Skeletal muscle satellite cell (primary cell): Measurements from ENCODE around the gene EFNA4.

Experiments used
- H3K27me3 ChIP-seq: 2 replicates; pipeline ENCODE4 v1.7.0; 2013; ENCODE audit warnings: low read length; ENCODE audit not compliant: control insufficient read depth, insufficient read depth
- H3K36me3 ChIP-seq: 2 replicates; pipeline ENCODE4 v1.7.0; 2013; ENCODE audit warnings: mild to moderate bottlenecking, control low read depth, low read length; ENCODE audit not compliant: insufficient read depth
- H3K4me1 ChIP-seq: 2 replicates; pipeline ENCODE4 v1.7.0; 2013; ENCODE audit warnings: low read length; ENCODE audit not compliant: control insufficient read depth, insufficient read depth
- H3K4me2 ChIP-seq: 2 replicates; pipeline ENCODE4 v1.7.0; 2013; ENCODE audit warnings: mild to moderate bottlenecking, low read length
- H3K4me3 ChIP-seq: 2 replicates; pipeline ENCODE4 v1.7.0; 2013; ENCODE audit warnings: low read length
- H3K9ac ChIP-seq: 2 replicates; pipeline ENCODE4 v1.7.0; 2013; ENCODE audit warnings: mild to moderate bottlenecking, low read depth, low read length, moderate library complexity
- H3K9me3 ChIP-seq: replicated peaks from 2 replicates; pipeline ENCODE4 v1.7.0; 2013; ENCODE audit warnings: mild to moderate bottlenecking, control low read depth, low read length

EFNA4 gene

DNA sequence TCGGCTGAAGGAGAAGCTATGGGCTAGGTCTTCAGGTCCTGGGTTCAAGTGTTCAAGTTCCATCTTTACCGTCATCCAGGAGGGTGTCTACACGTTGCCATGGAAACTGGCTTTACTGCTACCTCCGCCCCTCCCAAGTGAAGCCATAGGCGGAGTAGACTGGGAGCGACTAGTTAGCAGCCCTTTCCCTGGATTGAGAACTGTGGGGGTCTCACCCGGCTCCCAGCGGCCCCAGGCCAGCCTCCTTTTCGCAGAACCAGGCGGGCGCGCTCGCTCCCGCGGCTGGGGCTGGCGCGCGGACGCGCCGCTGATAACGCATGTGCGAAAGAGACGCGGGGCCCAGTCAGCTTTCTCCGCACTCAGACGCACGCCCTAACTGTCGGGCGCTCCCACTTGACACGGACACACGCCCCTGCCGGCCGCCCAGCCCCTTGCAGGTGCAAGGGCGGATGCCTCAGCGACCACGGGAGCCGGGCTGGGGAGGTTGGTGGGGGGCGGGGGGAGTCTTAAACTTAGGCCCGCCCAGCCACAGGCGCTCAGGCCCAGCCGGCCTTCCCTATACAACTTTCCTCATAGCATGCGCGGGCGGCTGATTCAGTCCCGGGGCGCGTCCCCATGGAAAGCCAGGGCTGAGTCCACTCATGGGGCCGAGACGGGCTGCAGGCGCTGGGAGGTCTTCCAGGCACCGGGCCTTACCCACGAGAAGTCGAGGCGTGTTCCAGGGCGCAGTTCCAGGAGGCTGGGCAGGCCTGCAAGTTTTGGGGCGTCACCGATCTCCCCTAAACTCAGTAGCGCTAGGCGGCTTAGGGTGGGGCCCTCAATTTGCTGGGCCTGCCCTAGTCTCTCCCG lies 7.4 kb downstream of the EFNA4 start:
- Histone ChIP-seq H3K36me3 (no peaks in the 10 kb centered on the region), H3K4me1 (peaks cover 12% of the 10 kb centered on the region), H3K9ac (peak overlapping the region; percentile 47), H3K27me3 (peaks cover 11% of the 10 kb centered on the region), H3K9me3 (no peaks in the 10 kb centered on the region), H3K4me3 (peak overlapping the region; percentile 65), H3K4me2 (peak overlapping the region; percentile 83)

DNA sequence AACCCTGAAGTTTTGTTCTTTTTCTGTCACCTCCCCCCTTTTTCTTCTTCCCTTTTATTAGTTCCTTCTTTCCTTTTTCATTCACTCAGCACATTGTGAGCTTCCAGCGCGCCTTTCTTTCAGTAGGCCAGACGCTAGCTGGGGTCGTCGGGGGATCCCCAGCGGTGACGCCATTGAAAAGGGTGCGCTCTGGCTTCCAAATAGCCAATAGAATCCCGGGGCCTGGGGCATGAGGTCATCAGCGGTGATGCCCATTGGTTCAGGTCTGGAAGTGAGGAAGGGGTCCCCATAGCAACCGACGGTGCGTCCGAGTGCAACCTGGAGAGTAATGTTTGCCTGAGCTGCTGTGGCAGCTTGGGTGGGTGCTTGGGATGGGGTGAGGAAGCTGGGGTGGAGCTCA lies 8.2 kb downstream of the EFNA4 start:
- Histone ChIP-seq H3K4me2 (no peak overlapping the region), H3K9me3 (no peaks in the 10 kb centered on the region), H3K4me3 (no peak overlapping the region), H3K36me3 (no peaks in the 10 kb centered on the region), H3K9ac (no peak overlapping the region), H3K27me3 (peaks cover 11% of the 10 kb centered on the region), H3K4me1 (peaks cover 12% of the 10 kb centered on the region)

DNA sequence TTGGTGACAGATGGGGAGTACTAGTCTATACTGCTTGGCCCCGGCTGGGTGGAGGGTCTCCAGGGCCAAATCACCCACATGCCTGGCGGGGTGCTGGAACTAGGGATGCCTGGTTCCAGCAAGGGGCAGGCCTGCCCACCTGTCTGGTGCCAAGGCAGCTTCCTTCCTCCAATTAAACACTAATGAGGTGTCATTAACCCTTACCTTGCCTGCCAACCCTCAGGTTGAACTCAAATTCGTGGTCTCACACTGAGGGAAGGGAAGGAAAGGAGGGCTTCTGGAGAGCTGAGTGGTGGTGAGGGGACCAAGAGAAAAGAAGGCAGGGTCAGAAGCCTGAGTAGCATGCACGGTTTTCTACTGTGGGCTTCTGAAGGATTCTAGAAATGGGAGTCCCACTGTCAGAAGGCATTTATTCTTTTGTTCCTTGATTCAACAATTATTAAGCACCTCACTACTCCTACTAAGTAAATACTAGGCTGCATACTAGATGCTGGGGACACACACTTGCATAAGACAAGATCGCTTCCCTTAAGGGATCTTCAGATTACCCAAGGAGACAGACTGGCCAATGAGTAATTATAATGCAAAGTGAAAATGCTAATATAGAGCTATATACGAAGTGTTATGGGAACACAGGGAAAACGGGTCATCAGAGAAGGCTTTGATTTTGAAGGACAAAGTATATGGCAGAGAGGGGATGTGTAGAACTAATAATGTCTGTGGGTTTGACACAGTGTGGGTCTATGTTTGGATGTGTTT lies 9.2 kb downstream of the EFNA4 start:
- H3K4me2 ChIP-seq: no peak overlapping the region
- peaks cover 11% of the 10 kb centered on the region for H3K27me3 ChIP-seq
- no peak overlapping the region for H3K9ac ChIP-seq
- H3K9me3 ChIP-seq: no peaks in the 10 kb centered on the region
- no peaks in the 10 kb centered on the region for H3K36me3 ChIP-seq
- peaks cover 12% of the 10 kb centered on the region for H3K4me1 ChIP-seq
- H3K4me3 ChIP-seq: no peak overlapping the region

DNA sequence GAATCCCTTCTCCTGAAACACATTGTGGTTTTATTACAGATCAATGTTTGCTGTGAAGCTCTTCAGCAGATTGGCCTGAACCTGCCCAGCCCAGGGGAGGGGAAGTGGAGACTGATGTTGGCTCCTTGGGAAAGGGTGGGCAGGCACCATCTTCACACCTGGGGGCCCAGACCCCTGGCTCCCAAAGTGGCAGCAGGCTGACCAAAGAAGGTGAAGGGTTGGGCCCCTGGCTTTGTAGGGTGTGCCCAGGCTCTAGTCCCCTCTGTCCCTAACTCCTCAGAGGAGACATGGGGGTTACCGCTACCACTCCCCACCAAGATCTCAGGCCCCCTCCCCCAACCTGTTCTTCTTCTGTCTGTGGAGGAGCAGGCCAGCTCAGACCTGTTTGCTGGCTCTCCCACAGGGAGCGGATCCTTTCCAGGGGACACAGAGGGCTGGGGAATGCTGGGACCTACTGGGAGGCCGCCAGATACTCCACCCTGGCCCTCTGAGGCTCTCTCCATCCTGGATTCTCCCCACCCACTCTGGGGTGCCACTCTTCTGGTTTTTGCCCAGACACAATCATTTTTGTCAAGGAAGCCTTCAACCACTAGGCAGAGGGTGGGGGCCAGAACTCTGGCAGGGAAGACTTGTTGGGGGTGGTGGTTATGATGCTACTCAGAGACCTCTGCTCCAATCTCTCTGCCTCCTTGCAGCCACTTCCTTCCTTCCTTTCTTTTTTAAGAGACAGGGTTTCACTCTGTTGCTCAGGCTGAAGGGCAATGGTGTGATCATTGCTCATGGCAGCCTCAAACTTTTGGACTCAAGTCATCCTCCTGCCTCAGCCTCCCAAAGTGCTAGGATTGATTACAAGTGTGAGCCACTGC lies 10.1 kb downstream of the EFNA4 start:
- peaks cover 17% of the 10 kb centered on the region for H3K4me1 ChIP-seq
- peaks cover 11% of the 10 kb centered on the region for H3K27me3 ChIP-seq
- H3K9ac ChIP-seq: no peak overlapping the region

DNA sequence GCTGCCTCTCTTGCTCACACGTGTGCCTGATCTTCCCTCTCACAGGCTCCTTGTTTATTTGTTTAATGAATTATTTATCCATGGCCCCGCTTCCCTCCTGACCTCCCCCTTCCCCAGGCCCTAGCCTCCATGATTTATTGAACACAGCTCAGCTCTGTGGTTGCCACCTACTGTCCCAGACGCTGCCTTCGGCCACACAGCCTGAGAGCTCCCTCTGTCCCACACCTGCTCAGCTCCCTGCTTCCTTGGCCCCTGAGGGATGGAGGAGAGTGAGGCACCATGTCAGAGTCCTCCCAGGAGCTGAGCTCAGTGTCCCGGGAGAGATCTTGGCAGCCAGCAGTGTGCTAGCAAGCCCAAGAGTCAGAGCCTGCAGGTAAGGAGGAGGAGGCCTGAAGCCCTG lies 12.0 kb downstream of the EFNA4 start:
- H3K4me2 ChIP-seq: no peak overlapping the region
- H3K4me3 ChIP-seq: no peak overlapping the region
- H3K27me3 ChIP-seq: peaks cover 25% of the 10 kb centered on the region

More for the DNA sequence above, 10.1 kb downstream of the EFNA4 start:
- no peak overlapping the region for H3K4me2 ChIP-seq
- no peaks in the 10 kb centered on the region for H3K36me3 ChIP-seq
- no peaks in the 10 kb centered on the region for H3K9me3 ChIP-seq
- H3K4me3 ChIP-seq: no peak overlapping the region

DNA sequence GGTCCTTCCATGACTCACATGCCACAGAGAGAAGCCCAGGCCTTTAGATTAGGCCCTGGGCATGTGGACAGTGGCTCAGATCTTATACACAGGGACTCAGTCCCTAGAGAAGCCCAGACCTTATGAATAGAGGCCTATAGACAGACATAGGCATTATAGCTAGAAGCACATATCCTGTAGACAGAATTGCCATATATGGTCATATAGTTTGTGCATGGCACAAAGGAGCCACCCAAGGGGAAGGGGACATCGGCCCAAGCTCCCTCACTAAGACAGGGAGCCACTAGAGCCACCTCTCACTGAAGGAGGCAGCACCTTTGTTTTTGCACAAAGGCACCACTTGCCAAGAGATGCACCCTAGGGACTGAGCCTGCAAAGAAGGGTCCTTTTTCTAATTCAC lies 12.8 kb downstream of the EFNA4 start:
- Histone ChIP-seq H3K27me3 (peaks cover 34% of the 10 kb centered on the region), H3K4me1 (peaks cover 28% of the 10 kb centered on the region), H3K36me3 (no peaks in the 10 kb centered on the region)

More for the DNA sequence above, 12.0 kb downstream of the EFNA4 start:
- Histone ChIP-seq H3K4me1 (peaks cover 31% of the 10 kb centered on the region), H3K9me3 (no peaks in the 10 kb centered on the region), H3K36me3 (no peaks in the 10 kb centered on the region), H3K9ac (no peak overlapping the region)

DNA sequence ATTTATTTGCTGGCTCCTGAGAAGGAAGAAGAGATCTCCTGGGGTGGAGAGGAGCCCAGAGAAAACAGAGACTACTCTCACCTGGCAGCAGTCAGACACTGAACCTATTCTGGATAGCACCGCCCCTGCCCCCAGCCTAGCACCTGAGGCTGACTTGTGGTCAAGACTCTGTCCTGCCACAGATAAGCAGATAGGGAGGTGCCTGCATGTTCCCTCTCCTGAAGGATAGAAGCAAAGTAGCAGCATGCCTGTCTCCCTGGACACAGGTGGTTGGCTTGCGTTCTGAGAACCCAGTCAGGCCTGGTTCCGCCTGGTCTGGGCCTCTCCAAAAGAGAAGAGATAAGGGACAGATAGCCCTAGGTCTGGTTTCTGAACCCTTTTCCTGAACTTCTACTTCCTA lies 13.8 kb downstream of the EFNA4 start:
- Histone ChIP-seq H3K36me3 (no peaks in the 10 kb centered on the region), H3K4me2 (no peak overlapping the region), H3K4me1 (peaks cover 27% of the 10 kb centered on the region), H3K4me3 (no peak overlapping the region), H3K9ac (no peak overlapping the region), H3K9me3 (no peaks in the 10 kb centered on the region), H3K27me3 (peaks cover 36% of the 10 kb centered on the region)

More for the DNA sequence above, 12.8 kb downstream of the EFNA4 start:
- H3K4me3 ChIP-seq: no peak overlapping the region
- no peak overlapping the region for H3K4me2 ChIP-seq
- no peaks in the 10 kb centered on the region for H3K9me3 ChIP-seq
- no peak overlapping the region for H3K9ac ChIP-seq

DNA sequence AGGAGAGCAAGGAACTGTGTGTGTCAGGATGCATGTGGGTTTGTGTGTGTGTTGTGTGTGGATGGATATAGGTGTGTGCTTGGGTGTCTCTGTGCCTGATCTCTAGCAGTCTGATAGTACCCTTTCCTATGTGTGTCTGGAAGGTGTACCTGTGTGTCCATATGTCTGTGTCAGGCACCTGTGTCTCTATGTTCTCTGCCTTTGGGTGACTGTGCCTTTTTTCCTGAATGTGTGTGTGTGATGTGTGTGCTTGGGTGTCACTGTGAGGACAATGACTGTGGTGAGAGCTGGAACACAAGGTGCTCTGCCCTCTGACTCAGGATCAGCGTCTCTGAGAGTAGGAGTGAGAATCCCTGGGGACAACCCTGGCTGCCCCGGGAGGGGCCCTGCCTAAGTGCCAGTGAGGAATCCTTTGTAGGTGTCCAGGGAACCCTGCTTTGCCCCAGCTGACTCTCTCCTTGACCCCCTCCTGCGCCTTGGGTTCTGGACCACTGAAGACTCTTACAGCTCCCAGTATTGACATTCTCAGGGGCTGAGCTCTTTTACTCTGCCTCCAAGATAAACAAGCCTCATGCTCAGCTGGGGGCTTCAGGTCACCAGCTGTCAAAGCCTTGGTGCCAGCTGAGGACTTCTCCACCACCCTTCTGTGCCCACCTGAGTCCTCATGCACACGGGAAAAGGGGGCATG lies 14.4 kb downstream of the EFNA4 start:
- Histone ChIP-seq H3K4me3 (no peak overlapping the region), H3K36me3 (no peaks in the 10 kb centered on the region), H3K9me3 (no peaks in the 10 kb centered on the region), H3K27me3 (peaks cover 40% of the 10 kb centered on the region), H3K9ac (no peak overlapping the region), H3K4me2 (peak overlapping the region; percentile 72), H3K4me1 (peaks cover 27% of the 10 kb centered on the region)

DNA sequence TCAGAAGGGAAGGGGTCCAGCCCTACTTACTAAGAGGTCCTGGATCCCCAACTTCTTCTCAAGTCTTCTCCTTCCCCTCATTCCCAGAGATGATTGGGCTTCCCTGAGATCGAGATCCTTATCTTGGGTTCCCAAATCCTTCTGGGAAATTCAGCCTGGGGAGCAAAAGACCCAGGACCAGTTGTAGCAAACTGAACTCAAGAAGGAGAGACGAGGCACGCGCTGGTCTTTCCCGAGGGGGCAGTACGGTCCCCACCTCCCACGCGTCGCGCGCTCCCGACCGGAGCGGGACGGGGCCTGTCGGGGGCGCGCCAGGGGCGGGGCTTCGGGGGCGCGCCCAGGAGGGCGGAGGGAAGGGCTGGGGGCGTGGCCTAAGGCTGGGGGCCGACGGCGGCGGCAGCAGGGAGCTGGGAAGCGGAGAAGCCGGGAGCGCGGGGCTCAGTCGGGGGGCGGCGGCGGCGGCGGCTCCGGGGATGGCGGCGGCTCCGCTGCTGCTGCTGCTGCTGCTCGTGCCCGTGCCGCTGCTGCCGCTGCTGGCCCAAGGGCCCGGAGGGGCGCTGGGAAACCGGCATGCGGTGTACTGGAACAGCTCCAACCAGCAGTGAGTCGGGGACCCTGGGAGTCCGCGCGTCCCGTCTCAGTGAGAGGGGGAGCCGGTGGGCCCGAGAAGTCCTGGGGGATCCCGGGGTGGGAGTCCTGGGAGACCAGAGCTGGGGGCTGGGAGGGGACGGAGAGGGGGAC lies 15.1 kb downstream of the EFNA4 start, which contains the start of gene EFNA3:
Gene EFNA3 (plus strand): TSS at position 369 of the 741 bp plus-strand sequence. CDS start 105 bp downstream, at position 474.
- Histone ChIP-seq H3K9me3 (no peaks in the 10 kb centered on the region), H3K4me3 (peak within 1 kb of the TSS; percentile 52), H3K4me1 (peaks cover 27% of the 10 kb centered on the region), H3K27me3 (peaks cover 47% of the 10 kb centered on the region), H3K4me2 (peak within 1 kb of the TSS; percentile 72), H3K9ac (no peak within 1 kb of the TSS), H3K36me3 (no peaks in the 10 kb centered on the region)

DNA sequence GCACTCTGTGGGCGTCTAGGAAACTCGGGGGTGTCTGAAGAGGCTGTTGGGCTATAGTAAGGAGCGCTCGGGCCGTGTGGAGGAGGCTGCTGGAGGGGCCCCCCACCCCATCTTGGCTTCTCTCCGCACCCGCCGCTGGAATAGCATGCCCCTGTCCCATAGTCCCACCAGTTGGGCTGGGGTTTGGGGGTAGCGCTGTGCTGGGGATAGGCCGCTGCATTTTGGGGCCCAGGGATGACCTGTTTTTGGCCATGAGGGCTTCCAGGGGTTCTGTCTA lies 15.6 kb downstream of the EFNA4 start:
- Histone ChIP-seq H3K4me1 (peaks cover 30% of the 10 kb centered on the region), H3K36me3 (no peaks in the 10 kb centered on the region), H3K9ac (no peak overlapping the region), H3K4me2 (peak overlapping the region; percentile 72), H3K4me3 (no peak overlapping the region), H3K27me3 (peaks cover 50% of the 10 kb centered on the region), H3K9me3 (no peaks in the 10 kb centered on the region)
